ENCODE measurements around the gene CFAP299.
"Not testable (repeated sequence)": the region's sequence is repeated elsewhere in the genome, so short reads cannot be mapped to it uniquely, and the experiment has no call there.

Gene CFAP299

GRCh38 chr4:80613470-80613869 is 277.9 kb downstream of the CFAP299 start:
- no peak for DNase-seq

- DNase-seq = no peak
Measured at GRCh38 chr4:80614319-80614718, 278.8 kb downstream of the CFAP299 start.

GRCh38 chr4:80615099-80615498 is 279.6 kb downstream of the CFAP299 start:
- no peak for DNase-seq

GRCh38 chr4:80619070-80619674 is 283.6 kb downstream of the CFAP299 start:
- DNase-seq = no peak

- DNase-seq = no peak
Measured at GRCh38 chr4:80631861-80632260, 296.3 kb downstream of the CFAP299 start.

GRCh38 chr4:80637190-80637589 is 301.7 kb downstream of the CFAP299 start:
- DNase-seq = no peak

- DNase-seq = no peak
Measured at GRCh38 chr4:80646061-80646460, 310.5 kb downstream of the CFAP299 start.

- no peak for DNase-seq
Measured at GRCh38 chr4:80655662-80656061, 320.1 kb downstream of the CFAP299 start.

- DNase-seq = not testable (repeated sequence)
Measured at GRCh38 chr4:80670118-80670517, 334.6 kb downstream of the CFAP299 start.

GRCh38 chr4:80678413-80678812 is 342.9 kb downstream of the CFAP299 start:
- DNase-seq = no peak

GRCh38 chr4:80680934-80681333 is 345.4 kb downstream of the CFAP299 start:
- DNase-seq = no peak

GRCh38 chr4:80685214-80685613 is 349.7 kb downstream of the CFAP299 start:
- DNase-seq = no peak

GRCh38 chr4:80687736-80688135 is 352.2 kb downstream of the CFAP299 start:
- not testable (repeated sequence) for DNase-seq

GRCh38 chr4:80694171-80694570 is 358.6 kb downstream of the CFAP299 start:
- no peak for DNase-seq

GRCh38 chr4:80705311-80705710 is 369.8 kb downstream of the CFAP299 start:
- no peak for DNase-seq

- DNase-seq = no peak
Measured at GRCh38 chr4:80709082-80709869, 373.7 kb downstream of the CFAP299 start.

- no peak for DNase-seq
Measured at GRCh38 chr4:80710748-80711451, 375.4 kb downstream of the CFAP299 start.

- DNase-seq = no peak
Measured at GRCh38 chr4:80711956-80712355, 376.4 kb downstream of the CFAP299 start.

GRCh38 chr4:80713409-80713808 is 377.9 kb downstream of the CFAP299 start:
- DNase-seq = no peak

GRCh38 chr4:80717204-80717603 is 381.7 kb downstream of the CFAP299 start:
- no peak for DNase-seq

GRCh38 chr4:80726471-80726870 is 390.9 kb downstream of the CFAP299 start:
- DNase-seq = no peak

- DNase-seq = no peak
Measured at GRCh38 chr4:80730158-80730557, 394.6 kb downstream of the CFAP299 start.

- DNase-seq = no peak
Measured at GRCh38 chr4:80731436-80731835, 395.9 kb downstream of the CFAP299 start.

- no peak for DNase-seq
Measured at GRCh38 chr4:80732010-80732409, 396.5 kb downstream of the CFAP299 start.

Data from suppressor macrophage treated with lipopolysaccharide for 1 hour (primary cell).